GM12801 (cell line): ENCODE results near the gene MARCHF9.

Source experiments
- CTCF ChIP-seq: IDR thresholded peaks from one replicate; pipeline ENCODE4 v1.5.1; 2011; ENCODE audit warnings: control low read depth; ENCODE audit not compliant: insufficient read length; ENCODE audit errors: extremely low read depth

Gene MARCHF9

GRCh38 chr12:57803319-57803893, 48.5 kb downstream of the MARCHF9 start:
- no peak for TF ChIP-seq CTCF

GRCh38 chr12:57806677-57807076, 51.8 kb downstream of the MARCHF9 start:
- TF ChIP-seq CTCF = no peak

- TF ChIP-seq CTCF = no peak
Measured at GRCh38 chr12:57807285-57807684, 52.4 kb downstream of the MARCHF9 start.

DNA sequence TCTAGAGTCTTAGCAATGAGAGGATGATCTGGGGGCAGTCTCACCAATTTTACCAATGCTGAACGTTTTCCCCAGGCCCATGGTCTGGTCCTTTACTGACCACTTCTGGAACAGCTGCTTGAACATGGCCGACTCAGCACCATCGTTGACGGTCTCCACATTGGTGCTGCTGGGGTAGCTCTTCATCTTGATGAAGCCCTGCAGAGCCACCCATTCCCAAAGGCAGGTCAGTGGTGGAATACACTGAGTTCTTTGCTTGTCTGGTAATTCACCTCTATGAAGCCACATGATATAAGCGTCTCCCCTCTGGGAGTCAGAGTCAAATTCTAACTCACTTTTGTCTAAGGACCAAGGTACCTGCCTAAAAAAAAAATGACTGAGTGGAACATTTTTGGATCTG, 53.4 kb downstream of the MARCHF9 start:
- no peak for TF ChIP-seq CTCF

GRCh38 chr12:57809425-57809824, 54.5 kb downstream of the MARCHF9 start:
- TF ChIP-seq CTCF = no peak
